ENCODE results near the gene GCK. TPM values are rescaled to one million over a fixed set of nuclear protein-coding genes. Genes with fewer than 3 reads are reported as not detected.

The GCK gene
- total and polyA plus RNA-seq, 8 donors, result 0.57 to 18.2 (median 1.0) TPM

DNA sequence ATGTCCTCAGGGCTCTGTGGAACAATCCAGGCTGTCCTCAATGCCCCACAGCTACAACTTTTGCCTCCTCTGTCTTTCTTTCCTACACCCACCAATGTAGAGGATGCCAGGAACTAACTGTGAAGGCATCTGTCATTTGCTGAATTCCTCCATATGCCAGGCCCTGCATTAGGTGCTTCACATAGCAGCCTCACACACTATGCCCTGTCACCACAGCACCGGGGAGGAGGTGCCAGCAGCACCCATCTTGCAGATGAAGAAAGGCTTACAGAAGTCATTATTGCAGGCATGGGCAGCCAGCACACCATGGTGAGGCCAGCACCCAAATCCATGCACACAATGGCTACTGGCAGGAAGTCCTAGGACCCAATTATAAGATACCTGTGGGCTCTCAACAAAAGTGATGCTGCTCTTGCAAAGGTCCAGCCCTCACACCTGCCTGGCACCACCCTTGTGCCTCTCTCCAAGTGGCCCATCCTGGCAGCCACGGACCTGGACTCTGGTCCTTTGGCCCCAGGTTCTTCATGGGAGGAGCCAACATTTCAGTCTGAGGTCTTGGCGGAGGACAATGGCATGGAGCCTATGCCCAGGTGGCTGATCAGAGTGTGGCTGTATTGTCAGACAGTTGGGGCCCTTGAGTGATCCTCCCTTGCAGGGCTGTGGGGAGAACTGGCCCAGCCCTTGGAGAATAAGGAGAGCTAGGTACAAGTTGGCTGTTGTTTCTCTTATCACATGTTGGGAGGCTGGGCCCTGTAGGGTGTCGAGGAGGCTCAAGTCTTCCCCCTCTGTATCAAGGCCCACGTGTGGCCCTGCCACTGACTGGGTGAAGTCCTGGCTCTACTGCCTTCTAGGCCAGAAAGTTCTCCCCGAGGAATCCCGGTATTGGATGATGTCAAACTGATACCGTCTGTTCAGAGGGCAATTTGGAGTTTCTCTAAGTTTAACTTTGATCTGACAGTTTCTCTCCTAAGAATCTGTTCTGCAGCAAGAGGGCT lies 33.8 kb downstream of the GCK start:
- intact Hi-C loops (cut with DNase I), result no loop called here
- DNase-seq (peak in 2 of 6 donors; percentile 40 to 61), FAIRE-seq (no peak), ATAC-seq (peak; percentile 19 to 80 (median 68))
- WGBS, 2 donors, result 61 to 64% methylated on average over 8 of the region's 8 CpGs
- no peak overlapping the region for H3K27ac ChIP-seq
- no peaks in the 10 kb centered on the region for H3K27me3 ChIP-seq
- H3K9me3 ChIP-seq, result no peaks in the 10 kb centered on the region
- H3K4me1 ChIP-seq, result no peaks in the 10 kb centered on the region
- TF ChIP-seq, protein P1, sequence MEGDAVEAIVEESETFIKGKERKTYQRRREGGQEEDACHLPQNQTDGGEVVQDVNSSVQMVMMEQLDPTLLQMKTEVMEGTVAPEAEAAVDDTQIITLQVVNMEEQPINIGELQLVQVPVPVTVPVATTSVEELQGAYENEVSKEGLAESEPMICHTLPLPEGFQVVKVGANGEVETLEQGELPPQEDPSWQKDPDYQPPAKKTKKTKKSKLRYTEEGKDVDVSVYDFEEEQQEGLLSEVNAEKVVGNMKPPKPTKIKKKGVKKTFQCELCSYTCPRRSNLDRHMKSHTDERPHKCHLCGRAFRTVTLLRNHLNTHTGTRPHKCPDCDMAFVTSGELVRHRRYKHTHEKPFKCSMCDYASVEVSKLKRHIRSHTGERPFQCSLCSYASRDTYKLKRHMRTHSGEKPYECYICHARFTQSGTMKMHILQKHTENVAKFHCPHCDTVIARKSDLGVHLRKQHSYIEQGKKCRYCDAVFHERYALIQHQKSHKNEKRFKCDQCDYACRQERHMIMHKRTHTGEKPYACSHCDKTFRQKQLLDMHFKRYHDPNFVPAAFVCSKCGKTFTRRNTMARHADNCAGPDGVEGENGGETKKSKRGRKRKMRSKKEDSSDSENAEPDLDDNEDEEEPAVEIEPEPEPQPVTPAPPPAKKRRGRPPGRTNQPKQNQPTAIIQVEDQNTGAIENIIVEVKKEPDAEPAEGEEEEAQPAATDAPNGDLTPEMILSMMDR (IDR thresholded peaks at IDR 0.05), result no peak
- H3K4me3 ChIP-seq, result no peak overlapping the region
- no peaks in the 10 kb centered on the region for H3K36me3 ChIP-seq

DNA sequence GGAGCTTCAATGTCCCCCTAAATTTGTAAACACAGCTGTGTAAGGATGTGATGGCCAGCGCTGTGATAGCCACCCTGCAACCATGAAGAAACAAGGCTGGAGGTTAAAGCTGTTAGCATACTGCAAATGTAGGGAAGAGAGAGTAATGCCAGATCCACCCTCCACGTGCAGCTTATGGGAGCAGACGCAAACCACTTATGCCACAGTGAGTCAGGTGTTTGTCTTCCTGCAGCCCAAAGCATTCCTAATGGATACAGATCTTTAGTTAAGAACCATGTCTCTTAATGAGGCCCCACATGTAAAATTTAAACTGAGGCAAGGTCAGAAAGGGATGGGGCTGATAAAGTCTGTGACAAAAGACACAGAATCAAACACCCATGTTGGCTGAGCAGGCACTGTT lies 34.5 kb downstream of the GCK start:
- Histone ChIP-seq H3K9me3 (no peaks in the 10 kb centered on the region), H3K36me3 (no peaks in the 10 kb centered on the region), H3K4me1 (no peaks in the 10 kb centered on the region), H3K4me3 (no peak overlapping the region), H3K27ac (no peak overlapping the region), H3K27me3 (no peaks in the 10 kb centered on the region)
- WGBS, 2 donors, result 69 to 77% methylated on average over 3 of the region's 3 CpGs
- TF ChIP-seq, protein P1 (IDR thresholded peaks at IDR 0.05), result no peak
- DNase-seq (no peak), FAIRE-seq (no peak), ATAC-seq (no peak)
- intact Hi-C loops (cut with DNase I), result no loop called here

DNA sequence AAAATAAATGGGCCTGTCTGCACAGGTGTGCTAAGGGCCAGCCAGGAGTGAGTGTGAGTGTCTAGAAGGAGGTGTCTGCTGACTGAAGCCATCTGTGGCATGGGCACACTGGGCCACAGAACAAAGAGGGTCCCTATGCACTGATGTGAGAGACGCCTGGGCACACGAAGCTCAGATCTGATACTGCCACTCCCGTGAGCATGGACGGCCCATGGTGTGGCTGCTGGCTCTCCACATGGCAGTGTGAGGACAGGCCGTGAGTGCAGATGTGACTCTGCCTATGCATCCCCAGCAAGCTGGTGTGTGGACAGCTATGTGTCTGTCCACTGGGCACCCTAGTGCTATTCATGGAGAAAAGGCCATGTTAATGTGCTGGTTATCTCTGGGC lies 35.3 kb downstream of the GCK start:
- H3K27me3 ChIP-seq, result no peaks in the 10 kb centered on the region
- no peak overlapping the region for H3K4me3 ChIP-seq
- WGBS, 2 donors, result 80 to 84% methylated on average over 5 of the region's 5 CpGs
- DNase-seq, result no peak
- H3K9me3 ChIP-seq, result no peaks in the 10 kb centered on the region
- intact Hi-C loops (cut with DNase I), result no loop called here
- no peak for ATAC-seq
- TF ChIP-seq, protein P1 (IDR thresholded peaks at IDR 0.05), result no peak
- no peaks in the 10 kb centered on the region for H3K36me3 ChIP-seq
- no peaks in the 10 kb centered on the region for H3K4me1 ChIP-seq
- no peak for FAIRE-seq
- H3K27ac ChIP-seq, result no peak overlapping the region

DNA sequence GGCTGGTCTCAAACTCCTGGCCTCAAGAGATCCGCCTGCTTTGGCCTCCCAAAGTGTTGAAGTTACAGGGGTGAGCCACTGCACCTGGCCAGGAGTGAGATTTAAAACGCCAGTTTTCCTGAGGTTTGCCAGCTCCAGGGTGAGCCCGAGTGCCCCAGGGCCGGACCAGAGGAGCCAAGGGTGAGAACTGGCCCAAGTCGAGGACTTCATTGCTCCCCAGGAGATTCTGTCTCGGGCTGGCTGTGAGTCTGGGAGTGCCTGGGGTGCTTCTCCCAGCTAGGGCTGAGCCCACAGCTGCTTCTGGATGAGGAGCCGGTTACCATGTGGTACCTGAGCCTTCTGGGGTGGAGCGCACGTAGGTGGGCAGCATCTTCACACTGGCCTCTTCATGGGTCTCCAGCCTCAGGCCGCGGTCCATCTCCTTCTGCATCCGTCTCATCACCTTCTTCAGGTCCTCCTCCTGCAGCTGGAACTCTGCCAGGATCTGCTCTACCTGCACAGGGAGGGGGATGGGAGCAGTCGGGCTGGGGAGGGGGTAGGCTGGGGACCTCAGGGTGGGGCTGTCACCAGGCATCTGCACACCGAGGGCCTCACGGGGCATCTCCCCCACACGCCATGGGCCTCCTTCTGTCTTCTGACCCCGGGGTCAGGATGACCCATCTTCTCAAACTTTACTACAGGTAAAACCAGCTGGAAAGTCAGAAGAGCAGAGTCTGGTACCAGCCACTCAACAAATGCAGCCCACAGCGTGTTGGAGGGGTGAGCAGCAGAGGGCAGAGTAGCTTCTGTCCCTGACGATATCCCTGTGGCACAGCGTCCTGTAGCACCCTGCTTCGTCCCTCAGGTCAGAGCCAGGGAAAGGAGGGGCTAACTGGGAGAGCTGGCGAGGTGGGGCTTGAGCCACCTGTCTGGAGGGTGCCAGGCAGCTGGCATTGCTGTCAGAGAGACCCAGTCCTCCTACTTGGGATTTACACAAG lies 36.0 kb downstream of the GCK start:
- 74 to 75% methylated on average over 22 of the region's 22 CpGs for WGBS, 2 donors
- no peaks in the 10 kb centered on the region for H3K9me3 ChIP-seq
- H3K4me3 ChIP-seq, result no peak overlapping the region
- H3K27ac ChIP-seq, result no peak overlapping the region
- no peaks in the 10 kb centered on the region for H3K4me1 ChIP-seq
- intact Hi-C loops (cut with DNase I), result no loop called here
- FAIRE-seq, result no peak
- ATAC-seq, result peak in 2 of 4 donors; percentile 26 to 43
- TF ChIP-seq, protein P1 (IDR thresholded peaks at IDR 0.05), result no peak
- H3K36me3 ChIP-seq, result no peaks in the 10 kb centered on the region
- DNase-seq, result peak in 2 of 6 donors; percentile 11 to 67
- no peaks in the 10 kb centered on the region for H3K27me3 ChIP-seq
